Activated naive CD4-positive, alpha-beta T cell treated with anti-CD3 and anti-CD28 coated beads, Interleukin-2, amount 50 U/mL, for 16 hours (primary cell): ENCODE data around the gene EP400.
"Not testable (repeated sequence)": the region's sequence is repeated elsewhere in the genome, so short reads cannot be mapped to it uniquely, and the experiment has no call there.

Experiments
- DNase-seq: peaks from one replicate; pipeline ENCODE4 v3.0.0-alpha.2; 2020

EP400 gene

DNA sequence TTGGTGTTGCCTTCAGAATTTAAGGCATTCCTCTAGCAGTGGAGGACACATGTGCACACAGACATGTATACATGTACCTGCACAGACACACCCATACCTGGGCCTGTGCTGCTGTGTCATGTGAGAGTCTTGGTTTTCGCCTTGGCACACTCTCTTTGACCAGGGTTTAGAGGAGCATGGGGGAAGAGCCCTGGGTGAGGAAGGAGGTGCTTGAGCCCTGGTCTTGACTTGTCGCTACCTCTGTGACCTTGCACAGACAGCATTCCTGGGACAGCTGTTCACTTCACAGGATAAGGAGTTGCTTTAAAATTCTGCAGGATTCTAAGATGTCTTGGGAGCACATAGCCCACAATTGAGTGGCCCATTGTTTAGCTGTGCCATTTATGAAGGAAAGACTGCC, 99.7 kb downstream of the EP400 start:
- DNase-seq, result no peak

DNA sequence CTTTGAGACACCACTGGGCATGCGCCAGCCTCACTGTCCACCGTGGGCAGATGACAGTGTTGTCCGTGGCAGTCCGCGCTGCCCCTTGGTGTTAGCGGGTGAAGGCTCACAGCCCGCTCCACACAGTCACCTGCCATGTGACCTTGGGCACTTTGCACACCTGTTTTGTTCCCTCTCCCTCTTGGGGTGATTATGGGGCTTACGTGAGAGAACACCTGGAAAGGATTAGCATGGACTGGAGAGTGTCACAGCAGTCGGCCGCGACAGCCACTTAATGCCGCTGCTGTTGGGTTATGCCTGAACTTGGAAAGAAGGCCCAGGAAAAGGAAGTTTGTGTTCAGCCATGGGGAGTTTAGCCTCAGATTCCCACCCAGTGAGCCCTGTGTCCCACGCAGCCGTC, 100.1 kb downstream of the EP400 start:
- DNase-seq, result no peak

DNA sequence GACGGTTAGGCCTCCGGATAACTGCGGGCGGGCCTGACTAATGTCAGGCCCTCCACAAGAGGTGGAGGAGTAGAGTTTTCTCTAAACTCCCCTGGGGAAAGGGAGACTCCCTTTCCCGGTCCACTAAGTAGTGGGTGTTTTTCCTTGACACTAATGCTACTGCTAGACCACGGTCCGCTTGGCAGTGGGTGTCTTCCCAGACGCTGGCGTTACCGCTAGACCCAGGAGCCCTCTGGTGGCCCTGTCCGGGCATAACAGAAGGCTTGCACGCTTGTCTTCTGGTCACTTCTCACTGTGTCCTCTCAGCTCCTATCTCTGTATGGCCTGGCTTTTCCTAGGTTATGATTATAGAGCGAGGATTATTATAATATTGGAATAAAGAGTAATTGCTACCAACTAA, 102.0 kb downstream of the EP400 start:
- DNase-seq, result not testable (repeated sequence)

DNA sequence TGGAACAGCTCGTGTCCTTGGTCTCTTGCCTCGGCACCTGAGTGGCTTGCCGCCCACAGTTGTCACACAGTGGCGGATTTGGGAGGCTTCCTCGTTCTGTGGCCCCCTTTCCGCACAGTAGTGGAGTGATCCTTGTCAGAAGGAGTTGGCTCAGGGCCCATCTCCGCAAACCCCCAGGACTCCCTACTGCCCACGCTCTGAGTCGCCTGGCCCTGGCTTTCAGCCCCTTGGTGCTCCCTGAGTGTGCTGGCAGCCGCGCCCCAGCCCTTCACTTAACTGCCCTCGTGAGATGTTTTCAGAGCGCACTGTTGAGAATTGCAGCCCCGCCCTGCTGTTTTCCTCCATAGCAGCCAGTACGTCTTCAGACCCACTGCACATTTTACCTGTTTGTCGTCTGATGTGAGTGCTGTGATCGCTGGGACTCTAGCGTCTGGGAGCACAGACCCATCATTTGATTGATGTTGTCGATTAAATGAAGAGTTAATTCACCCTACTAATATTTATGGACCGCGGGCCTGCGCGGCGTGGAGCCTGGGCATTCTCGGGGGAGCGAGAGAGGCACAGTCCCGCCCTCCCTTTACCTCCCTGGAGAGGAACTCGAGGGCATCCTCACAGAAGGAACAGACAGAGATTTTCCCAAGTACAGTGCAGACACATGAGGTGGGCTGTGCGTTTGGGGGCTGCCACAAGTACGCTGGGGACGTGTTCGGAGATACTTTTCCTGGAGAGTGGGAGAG, 102.6 kb downstream of the EP400 start:
- no peak for DNase-seq

DNA sequence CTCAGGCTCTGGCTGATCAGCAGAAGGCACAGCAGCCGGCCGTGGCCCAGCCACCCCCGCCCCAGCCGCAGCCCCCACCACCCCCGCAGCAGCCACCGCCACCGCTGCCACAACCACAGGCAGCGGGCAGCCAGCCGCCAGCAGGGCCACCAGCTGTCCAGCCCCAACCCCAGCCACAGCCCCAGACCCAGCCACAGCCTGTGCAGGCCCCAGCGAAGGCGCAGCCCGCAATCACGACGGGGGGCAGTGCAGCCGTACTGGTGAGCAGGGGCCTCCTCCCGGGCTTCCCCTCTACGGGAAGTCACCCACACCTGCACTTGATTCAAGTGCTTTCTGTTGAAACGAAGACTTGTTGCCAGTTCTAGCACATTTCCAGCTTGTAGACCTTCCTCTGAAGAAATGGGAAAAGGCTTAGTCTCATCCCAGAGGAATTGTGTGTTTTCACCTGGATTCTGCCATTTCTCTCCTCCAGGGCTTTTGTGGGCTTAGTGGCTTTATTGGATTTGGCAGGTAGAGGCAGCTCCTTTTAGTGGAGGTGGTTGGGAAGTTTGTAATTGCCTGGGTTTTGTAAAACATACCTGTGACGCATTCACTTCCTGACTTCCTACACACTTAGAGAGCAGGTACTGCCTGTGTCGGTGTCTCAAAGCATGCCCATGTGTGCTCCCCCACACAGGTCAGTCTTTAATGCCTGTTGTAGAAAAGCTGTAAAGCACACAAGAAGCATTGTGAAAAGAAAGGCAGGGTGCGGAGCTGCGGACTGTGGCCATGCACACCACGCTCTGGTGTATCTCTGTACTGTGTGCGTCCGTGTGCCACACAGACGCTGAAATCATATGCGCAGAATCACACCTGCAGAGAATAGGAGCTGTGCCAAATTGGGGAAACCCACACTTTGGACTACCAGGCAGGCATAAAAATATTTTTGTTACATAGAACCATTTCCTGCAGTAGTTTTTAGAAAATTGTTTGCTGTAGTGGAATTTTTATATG, 103.9 kb downstream of the EP400 start:
- no peak for DNase-seq

DNA sequence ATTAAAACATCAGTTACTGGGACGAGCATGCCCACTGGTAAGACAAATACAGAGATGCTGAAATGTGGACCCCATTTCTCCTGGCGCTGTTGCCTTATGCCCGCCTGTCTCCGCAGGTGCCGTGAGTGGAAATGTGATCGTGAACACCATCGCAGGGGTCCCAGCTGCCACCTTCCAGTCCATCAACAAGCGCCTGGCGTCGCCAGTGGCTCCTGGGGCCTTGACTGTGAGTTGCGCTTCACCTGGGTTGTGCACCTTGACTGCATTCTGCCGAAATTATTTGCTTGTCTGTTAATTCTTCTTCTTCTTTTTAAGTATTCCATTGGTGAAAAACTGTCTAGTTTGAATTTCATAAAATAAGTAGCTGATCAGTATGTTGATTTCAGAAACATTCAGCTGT, 105.2 kb downstream of the EP400 start:
- no peak for DNase-seq

DNA sequence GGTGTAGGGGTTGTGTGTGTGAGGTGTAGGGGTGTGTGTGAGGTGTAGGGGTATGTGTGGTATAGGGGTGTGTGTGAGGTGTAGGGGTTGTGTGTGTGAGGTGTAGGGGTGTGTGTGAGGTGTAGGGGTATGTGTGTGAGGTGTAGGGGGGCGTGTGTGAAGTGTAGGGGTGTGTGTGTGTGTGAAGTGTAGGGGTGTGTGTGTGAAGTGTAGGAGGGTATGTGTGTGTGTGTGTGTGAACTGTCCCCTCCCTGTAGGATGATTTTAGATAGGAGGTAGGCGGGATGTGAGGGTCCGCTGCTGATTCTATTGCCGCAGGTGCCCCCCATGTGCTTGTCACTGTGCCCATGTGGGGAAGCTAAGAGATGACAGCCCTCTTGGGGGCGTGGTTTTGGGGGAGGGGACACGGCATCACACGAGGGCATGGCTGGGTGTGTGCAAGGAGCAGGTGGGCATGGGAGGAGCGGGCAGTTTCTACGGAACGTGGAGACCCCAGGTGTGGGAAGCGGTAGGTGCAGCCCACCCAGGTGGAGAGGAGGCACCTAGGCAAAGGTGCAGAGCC, 105.9 kb downstream of the EP400 start:
- no peak for DNase-seq

DNA sequence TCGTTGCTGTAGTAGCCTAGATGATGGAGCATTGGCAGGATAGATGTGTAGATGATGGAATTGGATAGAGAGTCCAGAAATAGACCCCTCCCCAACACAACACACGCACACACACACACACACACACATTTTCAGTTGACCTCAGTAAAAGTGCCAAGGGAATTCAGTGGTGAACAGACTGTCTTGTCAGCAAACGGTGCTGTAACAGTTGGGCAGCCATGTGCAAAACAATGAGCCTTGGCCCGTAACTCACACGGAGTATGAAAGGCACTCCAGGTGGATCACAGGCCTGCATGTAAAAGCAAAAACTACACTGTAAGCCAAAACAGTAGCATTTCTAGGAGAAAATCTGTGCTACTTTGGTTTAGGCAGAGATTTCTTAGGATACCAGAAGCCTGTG, 106.6 kb downstream of the EP400 start:
- DNase-seq, result no peak

DNA sequence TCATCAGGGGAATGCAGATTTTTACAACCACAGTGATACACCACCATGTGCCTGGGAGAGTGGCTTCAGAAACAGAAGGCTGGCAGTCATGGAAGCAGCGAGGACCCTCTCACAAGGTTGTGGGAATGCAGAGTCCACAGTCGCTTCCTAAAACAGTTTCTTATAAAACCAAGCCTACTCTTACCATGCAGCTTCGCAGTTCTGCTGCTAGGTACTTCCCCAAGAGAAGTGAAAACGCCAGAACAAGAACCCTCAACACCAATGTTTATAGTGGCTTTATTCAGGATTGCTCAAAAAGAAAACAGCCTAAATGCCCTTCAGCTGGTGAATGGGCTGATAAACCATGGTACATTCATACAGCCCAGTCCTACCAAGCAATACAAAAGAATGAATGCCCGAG, 107.2 kb downstream of the EP400 start:
- DNase-seq, result no peak

DNA sequence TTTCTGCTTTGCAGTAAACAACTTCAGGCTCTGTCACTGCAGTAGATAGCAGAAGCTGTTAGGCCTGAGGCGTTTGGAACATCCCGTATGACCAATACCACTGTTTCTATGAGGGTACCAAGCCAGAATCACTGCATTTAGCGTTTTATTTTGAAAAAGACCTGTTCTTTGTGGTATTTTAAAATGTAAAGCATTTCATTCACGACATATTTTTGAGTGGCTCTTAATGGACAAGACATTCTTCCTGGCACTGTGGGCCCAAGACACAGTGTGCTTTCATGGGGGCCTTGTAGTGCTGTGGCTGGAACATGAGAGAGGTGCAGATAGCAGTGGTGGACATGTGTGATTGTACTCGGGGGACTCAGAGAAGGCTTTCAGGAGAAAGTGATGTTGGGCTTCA, 107.9 kb downstream of the EP400 start:
- DNase-seq, result no peak

DNA sequence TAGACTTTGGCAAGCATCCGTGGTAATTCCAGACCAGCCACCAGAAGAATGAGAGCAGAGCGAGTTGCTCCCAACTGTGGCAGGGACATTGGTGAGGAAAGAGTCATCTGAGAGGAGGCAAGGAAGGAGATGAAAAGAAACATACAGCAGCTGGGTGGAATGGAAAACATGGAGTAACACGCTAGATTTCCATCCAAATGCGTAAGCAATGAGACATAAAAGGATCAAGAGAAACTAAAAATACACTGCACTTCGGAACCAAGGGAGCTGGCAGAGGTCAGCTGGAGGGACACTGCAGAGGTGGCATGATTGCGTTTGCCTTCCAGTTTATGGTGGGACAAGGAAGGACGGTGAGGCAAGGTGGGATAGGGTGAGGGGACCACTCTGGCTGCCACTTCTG, 111.5 kb downstream of the EP400 start:
- no peak for DNase-seq

DNA sequence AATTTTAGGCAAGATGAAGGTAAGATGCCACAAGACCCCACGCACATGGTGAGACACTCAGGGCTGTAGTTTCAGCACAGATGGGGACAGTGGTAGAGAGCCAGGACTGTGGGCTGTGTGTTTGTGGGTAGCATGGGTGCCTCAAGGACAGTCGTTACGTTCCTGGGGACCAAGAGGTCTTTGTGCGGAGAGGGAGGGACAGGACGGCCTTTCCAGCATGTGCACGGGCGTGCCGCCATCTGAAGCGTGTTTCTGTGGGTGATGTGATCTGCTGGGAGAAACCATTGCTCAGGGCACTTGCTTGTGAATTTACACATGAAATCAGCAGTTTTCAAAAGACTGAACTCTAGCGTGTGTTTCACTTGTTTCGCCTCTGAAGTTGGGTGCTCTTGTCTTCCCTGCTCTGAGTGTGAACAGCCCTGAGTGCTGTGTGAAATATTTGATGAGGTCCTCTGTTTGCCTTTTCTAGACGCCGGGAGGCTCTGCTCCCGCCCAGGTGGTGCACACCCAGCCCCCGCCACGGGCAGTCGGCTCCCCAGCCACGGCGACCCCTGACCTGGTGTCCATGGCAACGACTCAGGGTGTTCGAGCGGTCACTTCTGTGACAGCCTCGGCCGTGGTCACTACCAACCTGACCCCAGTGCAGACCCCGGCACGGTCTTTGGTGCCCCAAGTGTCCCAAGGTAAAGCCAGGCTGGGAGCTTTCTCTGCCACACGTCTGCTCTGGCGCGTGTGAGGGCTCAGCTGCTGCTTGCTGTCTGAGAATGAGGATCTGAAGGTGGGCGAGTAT, 112.1 kb downstream of the EP400 start:
- no peak for DNase-seq

DNA sequence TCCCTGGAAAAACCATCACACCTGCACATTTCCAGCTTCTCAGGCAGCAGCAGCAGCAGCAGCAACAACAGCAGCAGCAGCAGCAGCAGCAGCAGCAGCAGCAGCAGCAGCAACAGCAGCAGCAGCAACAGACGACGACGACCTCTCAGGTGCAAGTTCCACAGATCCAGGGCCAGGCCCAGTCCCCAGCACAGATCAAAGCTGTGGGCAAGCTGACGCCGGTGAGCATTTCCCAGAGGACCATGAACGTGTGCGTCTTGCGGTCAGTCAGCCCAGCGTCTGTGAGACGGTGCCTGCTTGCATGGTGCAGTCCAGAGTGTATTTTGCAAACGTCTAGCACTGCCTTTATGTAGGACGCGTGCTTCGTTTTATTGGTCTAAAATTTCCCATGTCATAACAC, 112.7 kb downstream of the EP400 start:
- DNase-seq, result no peak

DNA sequence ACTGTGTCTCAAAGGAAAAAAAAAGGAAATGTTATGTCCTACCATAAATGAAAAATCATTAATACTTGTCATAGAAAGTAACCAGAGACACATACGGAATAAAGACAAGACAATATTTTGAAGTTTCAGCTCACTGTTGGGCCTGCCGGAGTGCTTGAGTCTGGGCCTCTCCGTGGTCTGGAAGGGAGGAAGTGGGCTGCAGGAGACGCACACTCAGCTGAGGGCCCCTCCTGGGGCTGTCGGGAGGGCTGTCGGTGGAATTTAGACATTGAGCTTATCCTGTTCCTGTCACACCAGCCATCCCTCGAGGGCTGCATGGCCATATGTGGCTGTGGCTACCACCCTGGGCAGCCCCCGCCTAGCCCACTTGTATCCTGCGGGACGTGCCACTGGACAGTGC, 113.7 kb downstream of the EP400 start:
- no peak for DNase-seq

DNA sequence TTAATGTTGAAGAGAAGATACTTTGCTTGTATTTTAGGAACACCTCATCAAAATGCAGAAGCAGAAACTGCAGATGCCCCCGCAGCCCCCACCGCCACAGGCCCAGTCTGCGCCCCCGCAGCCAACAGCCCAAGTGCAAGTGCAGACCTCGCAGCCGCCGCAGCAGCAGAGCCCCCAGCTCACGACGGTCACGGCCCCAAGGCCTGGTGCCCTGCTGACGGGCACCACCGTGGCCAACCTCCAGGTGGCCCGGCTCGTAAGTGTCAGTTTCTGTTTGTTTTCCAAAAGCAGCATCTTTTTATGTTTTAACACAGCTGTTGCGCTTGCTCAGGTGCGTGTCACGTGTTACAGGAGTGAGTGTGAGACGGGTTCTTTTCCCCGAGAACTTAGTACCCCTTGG, 114.9 kb downstream of the EP400 start:
- DNase-seq, result no peak

DNA sequence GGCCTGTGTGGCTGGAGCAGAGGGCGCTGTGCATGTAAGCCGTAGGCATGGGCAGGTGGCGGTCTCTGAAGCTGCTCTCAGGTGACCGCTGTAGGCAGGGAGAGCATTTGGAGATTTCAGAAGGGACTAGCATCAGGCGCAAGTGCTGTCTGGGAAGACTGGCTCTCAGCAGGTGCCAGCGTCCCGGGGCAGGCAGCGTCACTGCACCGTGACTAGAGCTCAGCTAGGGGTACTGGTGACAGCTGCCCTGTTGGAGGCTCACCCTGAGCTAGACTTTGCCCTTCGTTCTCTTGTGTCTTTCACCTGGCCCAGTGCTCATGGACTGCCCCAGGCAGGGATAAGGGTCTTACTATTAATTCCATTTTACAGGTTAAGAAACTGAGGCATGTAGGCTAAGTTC, 115.5 kb downstream of the EP400 start:
- DNase-seq, result no peak

DNA sequence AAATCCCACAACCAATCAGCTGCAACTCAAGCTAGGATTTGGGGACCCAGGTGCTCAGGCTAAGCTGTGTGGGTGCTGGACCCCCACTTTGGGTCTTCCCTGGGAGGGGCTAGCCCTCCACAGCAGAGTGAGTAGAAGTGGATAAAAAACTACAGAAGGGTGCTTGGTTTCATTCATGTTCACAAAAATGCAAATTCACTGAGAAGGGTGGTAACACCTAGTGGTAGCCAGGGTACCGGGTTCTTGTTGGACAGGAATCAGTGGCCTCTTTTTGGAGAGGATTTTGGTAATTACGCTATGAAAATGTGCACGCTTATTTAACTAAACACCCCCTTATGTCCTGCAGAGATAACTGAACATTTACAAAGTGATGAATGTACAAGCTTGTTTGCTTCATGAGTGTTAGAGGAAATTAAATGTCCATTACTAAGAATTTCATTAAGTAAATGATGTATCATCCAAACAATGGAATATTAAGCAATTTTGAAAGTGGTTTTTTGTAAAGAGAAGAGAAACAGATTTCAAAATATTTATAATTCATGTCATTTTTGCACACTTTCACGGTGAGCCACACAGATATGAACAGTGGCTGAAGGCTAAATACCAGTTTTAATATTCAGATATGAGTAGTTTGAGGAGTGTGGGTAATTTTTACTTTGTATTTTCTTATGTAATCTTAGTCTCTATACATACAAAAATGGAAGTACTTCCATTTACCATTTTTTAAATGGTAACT, 116.0 kb downstream of the EP400 start:
- DNase-seq, result no peak

DNA sequence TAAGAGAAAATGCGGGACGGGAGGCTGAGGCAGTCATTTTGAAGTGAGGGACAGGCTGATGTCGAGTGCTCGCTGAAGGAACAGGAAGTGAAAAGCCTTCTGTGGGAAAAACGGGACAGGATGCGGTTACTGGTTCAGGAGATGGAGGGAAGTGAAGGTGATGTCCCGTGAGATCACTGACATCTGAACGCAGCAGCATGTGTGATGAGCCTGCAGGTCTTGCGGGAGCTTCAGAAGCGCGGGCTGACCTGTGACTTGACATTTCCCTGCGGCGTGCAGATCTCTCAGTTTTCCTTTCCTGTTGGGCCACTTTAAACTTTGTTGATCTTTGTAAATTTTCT, 116.6 kb downstream of the EP400 start:
- no peak for DNase-seq

DNA sequence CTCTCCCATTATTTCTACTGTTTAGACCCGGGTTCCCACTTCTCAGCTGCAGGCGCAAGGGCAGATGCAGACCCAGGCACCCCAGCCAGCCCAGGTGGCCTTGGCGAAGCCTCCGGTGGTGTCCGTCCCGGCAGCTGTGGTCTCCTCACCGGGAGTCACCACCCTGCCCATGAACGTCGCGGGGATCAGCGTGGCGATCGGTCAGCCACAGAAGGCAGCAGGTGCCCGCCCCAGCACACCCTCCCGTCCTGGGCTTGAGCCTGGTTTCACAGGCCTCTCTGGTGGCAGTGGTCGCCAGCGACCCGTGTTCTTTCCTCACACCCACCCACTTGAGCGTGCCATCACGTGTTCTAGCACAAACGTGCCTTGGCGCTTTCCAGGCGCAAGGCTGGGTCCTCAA, 117.0 kb downstream of the EP400 start:
- DNase-seq, result no peak

DNA sequence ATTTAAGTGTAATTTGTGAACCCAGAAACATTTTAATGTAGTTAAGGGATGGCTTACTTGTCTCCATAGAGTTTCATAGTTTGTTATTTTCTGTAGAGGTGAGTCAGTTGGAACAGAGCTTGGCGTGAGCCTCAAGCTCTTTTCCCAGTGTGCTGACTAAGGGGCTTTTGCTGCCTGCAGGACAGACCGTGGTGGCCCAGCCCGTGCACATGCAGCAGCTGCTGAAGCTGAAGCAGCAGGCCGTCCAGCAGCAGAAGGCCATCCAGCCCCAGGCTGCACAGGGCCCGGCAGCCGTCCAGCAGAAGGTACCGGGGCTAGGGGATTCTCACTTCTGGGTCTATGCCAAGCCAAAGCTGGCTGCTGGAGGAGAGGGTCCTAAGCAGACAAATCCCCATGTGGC, 117.4 kb downstream of the EP400 start:
- DNase-seq, result no peak

DNA sequence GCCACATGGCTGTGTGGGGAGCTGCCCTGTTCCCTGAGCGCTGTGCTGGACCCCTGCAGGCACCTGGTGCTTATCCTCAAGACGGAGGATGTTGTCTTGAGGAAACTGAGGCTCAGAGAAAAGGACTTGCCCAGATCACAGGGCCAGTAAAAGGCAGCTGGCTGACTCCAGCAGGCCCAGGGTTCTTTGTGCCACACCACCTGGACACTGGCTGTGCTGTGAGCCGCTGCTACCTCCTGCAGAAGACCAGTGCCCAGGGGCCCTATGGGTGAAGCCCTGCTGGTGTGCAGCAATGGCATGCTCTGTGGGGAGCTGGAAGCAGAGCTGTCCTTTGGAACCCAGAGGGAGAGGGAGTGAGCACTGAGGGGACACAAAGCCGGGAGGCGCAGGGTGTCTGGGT, 118.5 kb downstream of the EP400 start:
- no peak for DNase-seq

DNA sequence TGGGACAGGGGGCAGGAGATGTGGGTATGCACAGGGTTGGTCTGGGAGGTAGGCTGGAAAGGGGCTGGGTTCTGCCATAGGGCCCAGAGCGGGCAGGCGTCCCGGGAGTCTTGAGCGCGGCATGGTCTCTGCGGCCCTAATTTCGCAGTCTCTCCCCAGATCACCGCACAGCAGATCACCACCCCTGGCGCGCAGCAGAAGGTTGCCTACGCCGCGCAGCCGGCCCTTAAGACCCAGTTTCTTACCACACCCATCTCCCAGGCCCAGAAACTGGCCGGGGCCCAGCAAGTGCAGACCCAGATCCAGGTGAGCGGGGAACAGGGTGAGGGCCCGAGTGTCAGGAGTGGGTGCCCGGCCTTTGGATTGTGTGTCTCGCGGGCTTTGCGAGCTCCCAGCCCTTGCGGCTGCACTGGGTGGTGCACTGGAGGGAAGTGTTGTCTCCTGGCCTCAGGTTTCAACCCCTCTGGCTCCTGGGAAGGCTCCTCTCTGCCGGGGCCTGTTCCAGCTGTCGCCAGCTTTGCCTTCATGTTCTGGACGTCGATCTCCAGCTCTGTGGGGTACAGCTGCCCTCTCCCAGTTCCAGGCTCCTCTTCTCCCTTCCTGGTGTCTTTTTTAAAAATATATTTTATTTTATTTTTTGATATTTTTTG, 119.7 kb downstream of the EP400 start:
- DNase-seq, result no peak
